ENCODE results near the gene USP46.

The USP46 gene

DNA sequence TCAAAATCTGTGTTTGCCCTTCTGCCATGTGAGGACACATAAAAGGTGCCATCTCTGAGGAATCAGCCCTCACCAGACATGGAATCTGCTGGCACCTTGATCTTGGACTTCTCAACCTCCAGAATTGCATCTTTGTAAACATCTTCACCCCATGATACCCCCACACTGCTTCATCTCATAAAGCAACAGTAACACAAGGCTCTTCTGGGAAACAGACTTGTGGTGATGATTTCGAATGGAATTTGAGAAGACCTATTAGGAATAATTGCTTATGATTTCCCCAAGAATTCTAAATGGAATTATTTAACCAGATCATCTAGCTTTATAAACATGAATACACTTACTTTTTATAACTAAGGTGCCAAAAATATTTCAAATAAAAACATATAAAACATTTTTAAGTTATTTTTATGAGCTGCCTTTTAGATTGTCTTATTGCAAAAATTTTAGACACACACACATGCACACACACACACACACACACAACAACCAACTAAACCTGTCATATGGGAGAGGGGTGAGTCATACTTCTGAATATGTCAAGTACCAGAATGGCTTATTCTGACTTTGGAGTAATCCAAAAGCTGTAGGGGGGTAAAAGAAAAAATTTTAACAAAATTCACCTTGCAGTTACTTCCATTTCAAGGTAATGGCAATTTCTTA is 82.0 kb downstream of the USP46 start:
- no peak for FAIRE-seq
- DNase-seq (ENCODE audit: insufficient read length, low spot score), result no peak

DNA sequence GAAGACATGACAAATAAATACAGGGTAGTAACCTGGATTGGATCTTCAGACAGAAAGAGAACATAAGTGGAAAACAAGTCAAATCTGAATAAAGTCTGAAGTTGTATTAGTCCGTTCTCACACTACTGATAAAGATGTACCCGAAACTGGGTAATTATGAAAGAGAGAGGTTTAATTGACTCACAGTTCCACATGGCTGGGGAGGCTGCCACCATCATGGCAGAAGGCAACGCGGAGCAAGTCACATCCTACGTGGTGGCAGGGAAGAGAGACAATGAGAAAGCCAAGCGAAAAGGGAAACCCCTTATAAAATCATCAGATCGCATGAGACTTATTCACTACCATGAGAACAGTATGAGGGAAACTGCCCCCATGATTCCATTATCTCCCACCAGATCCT is 82.8 kb downstream of the USP46 start:
- no peak for DNase-seq (ENCODE audit: insufficient read length, low spot score)
- no peak for FAIRE-seq

DNA sequence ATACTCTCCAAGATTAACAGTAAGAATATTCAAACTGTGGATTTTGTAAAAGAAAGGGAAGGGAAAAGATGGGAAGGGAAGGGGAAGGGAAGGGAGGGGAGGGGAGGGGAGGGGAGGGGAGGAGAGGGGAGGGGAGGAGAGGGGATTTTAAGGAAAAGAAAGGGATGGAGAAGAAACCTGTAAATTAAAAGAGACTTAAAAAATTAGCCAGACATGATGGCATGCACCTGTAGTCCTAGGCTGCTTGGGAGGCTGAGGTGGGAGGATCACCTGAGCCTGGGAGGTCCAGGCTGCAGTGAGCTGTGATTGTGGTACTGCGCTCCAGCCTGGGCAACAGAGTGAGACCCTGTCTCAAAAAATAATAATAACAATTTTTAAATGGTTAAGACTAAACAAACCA is 83.7 kb downstream of the USP46 start:
- no peak for DNase-seq (ENCODE audit: insufficient read length, low spot score)
- FAIRE-seq, result no peak

DNA sequence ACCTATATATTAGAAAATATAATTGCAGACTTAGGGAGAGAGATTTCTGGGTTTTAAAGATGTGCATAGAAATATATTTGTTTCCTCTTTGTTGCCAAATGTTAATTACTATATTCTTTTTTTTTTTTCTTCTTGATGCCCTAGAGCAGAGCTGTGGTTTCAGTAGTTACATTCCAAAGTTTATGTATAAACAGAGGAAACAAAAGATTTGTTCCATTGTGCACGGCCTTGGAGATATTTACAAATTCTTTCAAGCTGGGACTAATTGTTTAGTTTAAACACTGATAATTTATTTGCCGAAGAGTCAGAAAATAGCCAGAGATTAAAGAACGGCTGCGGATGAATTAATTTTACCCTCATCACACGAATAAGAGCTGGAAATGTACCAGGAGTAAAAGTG is 85.1 kb downstream of the USP46 start:
- FAIRE-seq (no peak), DNase-seq (ENCODE audit: insufficient read length, low spot score) (no peak)

DNA sequence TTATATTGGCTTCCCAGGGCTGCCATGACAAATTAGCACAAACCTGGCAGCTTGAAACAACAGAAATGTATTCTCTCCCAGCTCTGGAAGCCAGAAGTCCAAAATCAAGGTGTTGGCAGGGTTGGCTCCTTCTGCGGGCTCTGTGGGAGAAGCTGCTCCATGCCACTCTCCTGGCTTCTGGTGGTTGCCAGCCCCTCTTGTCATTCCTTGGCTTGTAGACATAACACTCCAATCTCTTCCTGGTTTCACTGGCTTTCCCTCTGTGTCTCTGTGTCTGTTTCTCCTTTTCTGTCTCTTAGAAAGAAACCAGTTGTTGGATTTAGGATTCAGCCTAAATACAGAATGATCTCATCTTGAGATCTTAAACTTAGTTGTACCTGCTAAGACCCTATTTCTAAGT is 85.5 kb downstream of the USP46 start:
- FAIRE-seq, result no peak

DNA sequence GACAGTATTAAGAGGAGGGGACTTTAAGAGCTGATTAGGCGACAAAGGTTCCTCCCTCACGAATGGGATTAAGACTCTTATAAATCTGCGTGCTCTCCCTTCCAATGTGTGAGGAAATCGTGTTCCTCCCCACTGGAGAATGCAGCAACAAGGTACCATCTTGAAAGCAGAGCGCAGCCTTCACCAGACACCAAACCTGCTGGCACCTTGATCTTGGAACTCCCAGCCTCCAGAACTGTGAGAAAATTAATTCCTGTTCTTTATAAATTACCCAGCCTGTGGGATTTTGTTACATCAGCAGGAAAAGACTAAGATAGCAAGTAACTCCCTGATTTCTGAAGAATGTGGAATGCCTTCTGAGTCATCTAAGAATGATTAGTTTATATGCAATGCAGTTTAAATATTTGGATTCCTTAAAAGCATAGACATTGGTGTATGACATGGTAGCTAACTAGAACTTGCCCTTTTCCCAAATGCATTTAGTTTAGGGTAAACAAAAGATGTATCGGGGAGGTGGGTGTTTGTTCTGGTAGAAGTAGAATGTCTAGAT is 86.1 kb downstream of the USP46 start:
- FAIRE-seq (no peak), DNase-seq (ENCODE audit: insufficient read length, low spot score) (no peak)

More for the DNA sequence above, 85.5 kb downstream of the USP46 start:
- DNase-seq (ENCODE audit: insufficient read length, low spot score), result no peak

DNA sequence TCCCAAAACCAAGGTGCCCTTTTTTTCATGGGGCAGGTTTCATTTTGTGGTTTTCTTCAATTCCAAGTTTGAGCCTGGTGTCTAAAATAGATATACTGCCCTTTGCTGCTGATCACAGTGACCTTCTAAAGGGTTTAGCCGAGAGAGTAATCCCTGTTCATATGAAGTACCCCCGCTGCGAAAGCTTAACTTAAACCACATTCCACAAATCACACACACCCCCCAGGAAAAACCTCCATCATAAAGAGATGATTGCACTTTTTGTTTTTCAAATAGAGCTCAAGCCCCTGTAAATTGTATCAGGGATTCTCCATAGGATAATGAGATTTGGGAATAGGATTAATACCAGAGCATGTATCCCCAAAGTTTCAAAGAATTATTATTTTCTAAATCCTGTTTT is 90.8 kb downstream of the USP46 start:
- FAIRE-seq (no peak), DNase-seq (ENCODE audit: insufficient read length, low spot score) (no peak)

DNA sequence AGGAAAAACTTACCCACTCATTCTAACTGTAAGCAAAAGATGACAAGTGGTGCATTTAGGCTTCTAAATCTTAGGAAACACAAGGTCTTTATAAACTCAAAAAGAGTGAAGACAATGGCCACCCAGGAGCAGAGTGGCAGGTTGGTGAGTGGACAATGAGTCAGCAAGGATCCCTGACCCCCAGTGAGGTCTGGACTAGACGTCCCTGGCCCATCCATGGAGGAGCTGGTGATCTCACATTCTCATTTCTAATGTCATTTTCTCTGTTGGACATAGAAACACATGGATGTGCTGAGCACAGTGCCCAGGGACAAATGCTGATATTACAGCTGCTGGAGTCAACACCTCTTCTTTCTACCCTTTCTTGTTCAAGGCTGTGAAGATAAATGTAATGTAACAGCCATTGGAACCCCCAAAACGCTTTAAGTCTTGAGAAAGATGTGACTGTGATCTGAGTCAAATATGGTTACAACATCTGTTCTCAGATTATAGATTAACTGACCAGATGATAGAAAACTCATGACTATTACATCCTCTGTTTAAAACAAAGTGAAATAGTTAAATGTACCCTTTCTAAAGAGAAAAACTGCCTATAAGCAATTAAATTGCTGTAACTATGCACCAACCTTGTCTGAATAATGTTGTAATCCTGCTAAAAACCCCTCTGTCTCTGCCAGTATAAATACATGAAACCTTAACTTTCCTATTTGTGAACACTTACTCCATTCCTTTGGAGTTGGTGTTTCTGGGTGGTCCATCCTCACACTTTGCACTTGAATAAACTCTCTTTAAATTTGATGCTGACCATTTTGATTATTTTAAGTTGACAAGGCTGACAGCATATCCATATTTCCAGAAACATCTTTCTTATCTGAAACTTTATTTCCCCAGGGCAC is 92.7 kb downstream of the USP46 start:
- FAIRE-seq (no peak), DNase-seq (ENCODE audit: insufficient read length, low spot score) (no peak)

DNA sequence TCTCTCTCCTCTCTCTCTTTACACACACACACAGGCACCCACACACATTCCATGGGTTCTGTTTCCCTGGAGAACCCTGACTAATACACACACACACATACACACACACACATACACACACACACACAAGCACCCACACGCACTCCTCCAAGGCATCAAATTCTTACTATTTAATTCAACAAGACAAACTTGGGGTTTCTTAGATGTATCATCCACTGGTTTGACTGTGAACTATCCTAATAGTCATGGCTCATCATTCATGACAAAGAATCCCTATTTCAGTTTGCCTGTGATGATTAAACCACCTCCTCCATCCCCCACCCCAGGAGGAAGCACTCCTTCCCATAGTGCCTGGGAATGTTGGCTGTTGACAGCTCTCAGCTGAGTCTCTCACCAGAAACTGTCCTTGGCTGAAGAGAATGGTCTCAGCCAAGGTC is 98.2 kb downstream of the USP46 start:
- FAIRE-seq, result no peak
- DNase-seq (ENCODE audit: insufficient read length, low spot score), result no peak

DNA sequence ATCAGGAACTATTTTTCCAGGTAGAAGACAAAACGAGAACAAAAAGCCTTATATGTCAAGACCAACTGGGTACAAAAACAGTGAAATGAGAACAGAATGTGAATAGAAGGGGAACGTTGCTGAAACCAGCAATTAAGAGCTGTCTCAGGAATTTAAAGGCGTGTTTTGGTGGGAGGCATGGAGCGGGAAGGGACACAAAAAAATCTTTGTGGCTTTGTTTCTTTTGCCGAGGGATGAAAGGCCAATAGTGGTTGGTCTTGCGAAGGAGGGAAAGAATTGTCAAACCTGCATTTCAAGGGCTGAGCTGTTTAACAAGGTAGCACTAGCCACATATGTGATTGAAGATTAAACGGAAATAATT is 103.8 kb downstream of the USP46 start:
- FAIRE-seq (no peak), DNase-seq (ENCODE audit: insufficient read length, low spot score) (no peak)

DNA sequence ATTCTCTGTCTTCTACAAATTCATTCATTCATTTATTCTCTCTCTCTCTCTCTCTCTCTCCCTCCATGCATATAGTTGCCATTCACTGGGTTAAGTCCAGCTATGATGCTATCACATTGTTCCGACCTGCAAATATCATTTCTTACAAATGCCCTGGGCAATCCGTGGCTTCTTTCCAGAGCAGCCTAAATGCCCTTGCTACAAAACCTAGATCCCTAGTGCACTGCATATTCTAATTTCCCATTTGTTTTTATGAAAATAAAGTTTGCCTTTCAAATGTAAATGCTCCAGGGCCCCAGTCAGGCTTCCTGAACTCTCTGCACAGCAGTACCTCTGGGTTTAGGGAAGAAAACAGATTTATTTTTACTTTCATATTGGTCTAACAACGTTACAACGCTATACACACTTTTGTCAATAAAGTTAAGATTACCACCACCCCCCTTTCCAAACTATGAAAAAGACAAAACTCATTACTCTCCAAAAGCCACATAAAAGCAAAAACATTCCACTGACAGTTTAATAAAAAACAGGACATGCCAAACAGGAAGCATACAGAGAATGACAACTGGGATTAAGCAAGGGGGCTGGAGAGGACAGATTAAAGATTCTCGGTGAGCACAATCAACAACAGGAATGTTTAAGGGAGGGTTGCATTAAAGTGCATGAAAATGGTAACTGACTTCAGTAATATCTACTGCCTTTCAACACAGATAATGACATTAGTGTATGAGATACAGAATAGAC is 104.3 kb downstream of the USP46 start:
- DNase-seq (ENCODE audit: insufficient read length, low spot score) (no peak), FAIRE-seq (no peak)

DNA sequence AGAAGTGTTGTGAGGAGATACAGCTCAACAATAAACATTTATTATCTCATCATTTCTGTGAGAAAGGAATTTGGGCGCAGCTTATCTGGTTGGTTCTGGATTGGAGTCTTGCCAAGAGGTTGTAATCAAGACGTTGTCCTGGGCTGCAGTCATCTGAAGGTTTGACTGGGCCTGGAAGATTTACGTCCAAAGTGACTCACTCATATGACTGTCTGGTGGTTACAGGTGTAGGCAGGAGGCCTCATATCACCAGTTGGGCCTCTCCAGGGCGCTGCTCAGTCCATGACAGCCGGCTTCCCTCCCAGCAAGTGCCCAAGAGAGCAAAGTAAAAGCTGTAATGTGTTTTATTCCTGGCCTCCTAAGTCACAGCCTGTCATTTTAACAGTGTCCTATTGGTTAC is 106.3 kb downstream of the USP46 start:
- FAIRE-seq (no peak), DNase-seq (ENCODE audit: insufficient read length, low spot score) (no peak)

DNA sequence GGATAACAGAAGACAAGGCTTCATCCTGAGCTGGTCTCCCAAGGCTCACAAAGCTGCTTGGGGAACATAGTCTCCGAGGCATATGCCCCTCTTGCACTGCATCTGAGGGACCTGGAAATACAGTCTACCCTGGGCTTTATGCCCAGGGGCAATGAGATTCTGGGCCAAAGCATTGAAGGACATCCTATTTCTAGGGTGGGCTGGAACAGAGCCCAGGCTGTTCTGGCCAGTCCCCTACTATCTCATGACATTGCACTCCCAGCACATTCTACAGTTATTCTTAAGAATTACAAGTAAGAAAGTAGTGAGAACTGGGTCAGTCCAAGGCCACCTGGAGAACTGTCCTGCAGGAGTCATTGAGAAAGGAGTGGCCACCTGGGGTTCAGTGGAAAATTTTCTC is 107.6 kb downstream of the USP46 start:
- FAIRE-seq, result no peak
- no peak for DNase-seq (ENCODE audit: insufficient read length, low spot score)

DNA sequence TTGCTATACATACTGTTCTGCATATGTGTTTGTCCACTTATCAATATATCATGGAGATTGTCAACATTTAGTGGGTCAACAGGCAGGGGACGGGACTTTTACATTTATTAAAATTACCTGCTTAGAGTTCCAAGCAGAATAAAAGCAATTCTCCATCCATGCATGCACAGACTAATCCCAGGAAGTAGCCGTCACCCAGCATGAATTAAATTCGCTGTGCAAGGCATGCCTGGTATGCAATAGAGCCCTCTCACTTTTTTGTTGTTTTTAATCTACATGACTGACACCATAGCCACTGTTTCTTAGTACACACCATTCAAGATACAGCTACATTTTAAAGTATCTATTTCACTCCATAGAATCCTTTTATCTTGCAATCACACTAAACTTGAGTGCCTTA is 108.9 kb downstream of the USP46 start:
- FAIRE-seq (no peak), DNase-seq (ENCODE audit: insufficient read length, low spot score) (no peak)

DNA sequence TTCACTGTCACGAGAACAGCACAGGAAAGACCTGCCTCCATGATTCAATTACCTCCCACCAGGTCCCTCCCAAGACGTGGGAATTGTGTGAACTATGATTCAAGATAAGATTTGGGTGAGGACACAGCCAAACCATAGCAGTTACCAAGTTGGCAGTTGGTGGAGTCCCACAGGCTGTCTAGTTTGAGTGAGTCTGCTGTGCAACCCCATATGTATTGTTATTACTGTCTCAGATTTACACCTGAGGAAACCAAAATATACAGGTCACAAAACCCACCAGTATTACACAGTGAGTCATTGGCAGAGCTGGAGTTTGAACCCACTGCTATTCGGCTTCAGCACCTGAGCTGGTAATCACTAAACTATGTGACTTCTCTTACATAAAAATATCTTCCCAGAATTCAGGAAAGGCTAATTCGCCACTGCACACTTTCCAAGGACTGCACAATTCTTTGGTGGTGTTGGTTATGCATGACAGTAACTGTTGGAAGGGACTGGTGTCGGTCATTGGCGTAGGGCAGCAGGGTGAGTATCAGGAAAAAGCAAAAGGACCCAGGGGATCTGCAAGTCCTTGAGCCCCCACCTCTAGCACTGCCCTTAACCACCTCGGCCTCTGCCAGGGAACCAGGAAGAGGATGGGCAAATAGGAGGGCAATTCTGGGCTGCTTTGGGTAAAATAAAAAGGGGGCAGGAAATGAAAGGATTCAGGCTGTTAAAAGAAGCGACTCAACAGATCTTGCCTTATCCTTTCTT is 110.1 kb downstream of the USP46 start:
- no peak for FAIRE-seq
- DNase-seq (ENCODE audit: insufficient read length, low spot score), result no peak

DNA sequence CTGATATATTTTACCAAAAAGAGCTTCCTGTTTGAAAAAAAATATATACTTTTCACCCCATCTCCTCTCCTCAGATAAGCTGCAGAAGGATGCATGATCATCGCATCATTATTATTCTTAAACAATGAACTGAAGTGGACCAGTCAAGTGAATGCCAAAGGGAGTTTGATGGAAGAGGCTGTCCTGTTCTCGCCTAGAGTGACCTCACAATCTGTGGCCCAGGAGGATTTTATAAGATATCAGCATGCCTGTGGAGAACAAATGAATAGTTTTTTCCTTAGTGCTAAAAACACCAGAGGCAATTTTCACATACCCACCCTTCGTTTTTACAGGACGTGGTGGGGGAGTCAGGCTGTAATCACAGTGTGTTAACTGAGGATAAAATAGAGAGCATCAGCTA is 112.7 kb downstream of the USP46 start:
- DNase-seq (ENCODE audit: insufficient read length, low spot score) (no peak), FAIRE-seq (no peak)

DNA sequence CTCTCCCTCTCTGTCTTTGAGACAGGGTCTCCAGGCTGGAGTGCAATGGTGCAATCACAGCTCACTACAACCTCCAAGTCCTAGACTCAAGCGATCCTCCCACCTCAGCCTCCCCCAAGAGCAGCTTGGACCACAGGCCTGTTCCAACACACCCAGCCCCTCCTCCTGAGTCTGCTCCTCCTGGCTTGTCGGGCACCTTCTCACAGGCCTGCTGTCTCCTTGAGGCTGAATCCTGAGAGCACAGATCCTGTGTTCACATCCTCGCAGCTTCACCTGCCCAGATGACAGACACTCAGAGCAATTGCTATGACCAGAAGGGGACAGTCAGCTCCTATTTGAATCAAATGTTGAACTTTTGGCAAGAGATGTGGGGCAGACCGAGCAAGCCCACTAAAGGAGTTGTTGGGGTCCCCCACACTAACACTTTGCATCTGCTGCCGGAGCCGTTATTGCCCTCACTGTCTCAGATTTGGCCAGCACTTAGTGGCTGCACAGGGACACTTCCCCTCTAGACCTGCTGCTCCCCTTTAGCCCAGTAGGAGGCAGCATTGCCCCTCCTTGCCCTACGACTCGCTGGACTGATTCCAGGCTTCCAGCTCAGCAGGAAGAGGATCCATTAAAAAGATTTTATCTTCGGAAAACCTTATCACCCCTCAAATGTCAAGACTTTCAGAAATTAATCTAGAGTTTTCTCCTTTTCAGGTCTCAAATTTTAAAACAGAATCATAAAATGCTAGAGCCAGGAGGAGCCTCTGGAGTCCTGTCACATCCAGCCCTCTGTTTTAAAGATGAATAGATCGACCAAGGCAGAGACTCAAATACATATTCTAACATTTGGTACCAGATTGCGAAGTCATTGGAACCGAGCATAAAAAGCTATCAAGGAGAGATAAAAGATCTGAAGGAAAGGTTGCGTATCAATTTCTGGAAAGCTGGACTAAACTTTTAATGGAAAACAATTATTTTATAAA is 113.7 kb downstream of the USP46 start:
- peak; percentile 54 for DNase-seq (ENCODE audit: insufficient read length, low spot score)
- peak; percentile 86 for FAIRE-seq

All from GM19239 (cell line).